IMR-90 (cell line): Measurements from ENCODE around the gene ST6GALNAC3. TPM values are rescaled to one million over a fixed set of nuclear protein-coding genes. Genes with fewer than 3 reads are reported as not detected.

Source experiments
- ATAC-seq: fragments of 200-7000 bp; cut with Tn5 transposase; 2 replicates; pipeline ENCODE4 v1.9.1; 2020; ENCODE audit warnings: low read depth, mild to moderate bottlenecking, moderate library complexity
- BruUV-seq: library from RNA; stranded (reverse); fragments of 400-500 nt; replicated peaks from 2 replicates; lab custom pipeline; 2021; lab: Mats Ljungman, UMichigan
- CTCF ChIA-PET: fragments of 300-600 bp; formaldehyde crosslinking; extraction: SDS; loops from one replicate; lab custom pipeline; 2021; ENCODE audit warnings: antibody characterized with exemption; lab: Yijun Ruan, JAX
- POLR2A ChIA-PET: fragments of 300-600 bp; sonication (Branson Sonifier 250); formaldehyde crosslinking; loops from one replicate; lab custom pipeline; 2022; ENCODE audit warnings: antibody characterized with exemption; ENCODE audit not compliant: unreplicated experiment; lab: Charles Lee
- DNase-seq: peaks from one replicate; pipeline ENCODE4 v3.0.0; 2013
- H2AFZ ChIP-seq: replicated peaks from 2 replicates; pipeline ENCODE3; 2013; ENCODE audit warnings: low read length, mild to moderate bottlenecking; ENCODE audit not compliant: poor library complexity
- H2AK5ac ChIP-seq: 2 replicates; pipeline ENCODE4 v1.6.1; 2013; ENCODE audit warnings: low read depth, low read length, inconsistent platforms
- H2AK9ac ChIP-seq: replicated peaks from 2 replicates; pipeline ENCODE3; 2013; ENCODE audit warnings: mild to moderate bottlenecking, low read depth, low read length, moderate library complexity; ENCODE audit not compliant: poor library complexity
- H2BK120ac ChIP-seq: 2 replicates; pipeline ENCODE4 v1.6.1; 2013; ENCODE audit warnings: low read depth, low read length, inconsistent platforms
- H2BK15ac ChIP-seq: 3 replicates; pipeline ENCODE4 v1.6.1; 2013; ENCODE audit warnings: low read depth, low read length, inconsistent platforms
- H2BK20ac ChIP-seq: 2 replicates; pipeline ENCODE4 v1.6.1; 2013; ENCODE audit warnings: low read depth, mild to moderate bottlenecking, inconsistent platforms, low read length, moderate library complexity
- H2BK5ac ChIP-seq: 2 replicates; pipeline ENCODE4 v1.6.1; 2013; ENCODE audit warnings: mild to moderate bottlenecking, low read depth, low read length, inconsistent platforms; ENCODE audit not compliant: poor library complexity, severe bottlenecking
- H3K14ac ChIP-seq: replicated peaks from 2 replicates; pipeline ENCODE4 v1.6.1; 2013; ENCODE audit warnings: low read depth, low read length, inconsistent platforms
- H3K18ac ChIP-seq: 2 replicates; pipeline ENCODE4 v1.6.1; 2013; ENCODE audit warnings: low read depth, low read length, control low read depth
- H3K23ac ChIP-seq: 2 replicates; pipeline ENCODE4 v1.6.1; 2013; ENCODE audit warnings: low read depth, low read length, inconsistent platforms
- H3K27ac ChIP-seq: 2 replicates; pipeline ENCODE4 v1.5.1; 2013; ENCODE audit warnings: mild to moderate bottlenecking, control low read depth, low read length; ENCODE audit not compliant: insufficient read depth
- H3K27me3 ChIP-seq: 2 replicates; pipeline ENCODE4 v1.6.1; 2013; ENCODE audit warnings: low read length; ENCODE audit not compliant: control insufficient read depth, insufficient read depth
- H3K36me3 ChIP-seq: 2 replicates; pipeline ENCODE4 v1.6.1; 2013; ENCODE audit warnings: low read length, mixed read lengths; ENCODE audit not compliant: control insufficient read depth, insufficient read depth
- H3K4ac ChIP-seq: 2 replicates; pipeline ENCODE4 v1.6.1; 2013; ENCODE audit warnings: low read depth, low read length, inconsistent platforms
- H3K4me1 ChIP-seq: 2 replicates; pipeline ENCODE4 v1.6.1; 2013; ENCODE audit warnings: low read length, mixed read lengths; ENCODE audit not compliant: control insufficient read depth, insufficient read depth
- H3K4me2 ChIP-seq: 2 replicates; pipeline ENCODE4 v1.6.1; 2013; ENCODE audit warnings: low read depth, mild to moderate bottlenecking, control low read depth, low read length, moderate library complexity
- H3K4me3 ChIP-seq: 2 replicates; pipeline ENCODE4 v1.5.1; 2013; ENCODE audit warnings: low read depth, mild to moderate bottlenecking, control low read depth, low read length, moderate library complexity; ENCODE audit not compliant: insufficient read depth
- H3K56ac ChIP-seq: 2 replicates; pipeline ENCODE4 v1.6.1; 2013; ENCODE audit warnings: low read length, inconsistent platforms; ENCODE audit not compliant: insufficient read depth; ENCODE audit errors: extremely low read depth
- H3K79me1 ChIP-seq, 2 experiments: 2 replicates each; pipeline ENCODE4 v1.6.1; 2013; ENCODE audit warnings: low read length in 2 of 2, inconsistent platforms in 1 of 2, low read depth in 1 of 2
- H3K9ac ChIP-seq: 2 replicates; pipeline ENCODE4 v1.6.1; 2013; ENCODE audit warnings: low read depth, low read length, control low read depth
- H3K9me1 ChIP-seq: 2 replicates; pipeline ENCODE4 v1.6.1; 2013; ENCODE audit warnings: low read length, inconsistent platforms; ENCODE audit not compliant: insufficient read depth
- H3K9me3 ChIP-seq: 2 replicates; pipeline ENCODE4 v1.6.1; 2013; ENCODE audit warnings: low read length; ENCODE audit not compliant: control insufficient read depth, insufficient read depth
- H4K20me1 ChIP-seq: 2 replicates; pipeline ENCODE4 v1.6.1; 2013; ENCODE audit warnings: low read length, inconsistent platforms; ENCODE audit not compliant: insufficient read depth
- H4K5ac ChIP-seq: 2 replicates; pipeline ENCODE4 v1.6.1; 2013; ENCODE audit warnings: mild to moderate bottlenecking, low read depth, low read length, control low read depth
- H4K8ac ChIP-seq, 2 experiments: 2 replicates each; pipeline ENCODE4 v1.6.1; 2013; ENCODE audit warnings: low read depth in 2 of 2, low read length in 2 of 2, control low read depth in 1 of 2, inconsistent platforms in 1 of 2
- H4K91ac ChIP-seq: 2 replicates; pipeline ENCODE4 v1.6.1; 2013; ENCODE audit warnings: low read depth, low read length, inconsistent platforms; ENCODE audit not compliant: insufficient read depth
- BHLHE40 ChIP-seq: fragments of 150-350 bp; IDR thresholded peaks from 2 replicates; pipeline ENCODE4 v1.6.1; 2016; ENCODE audit warnings: mild to moderate bottlenecking, low read depth, low read length
- CEBPB ChIP-seq: IDR thresholded peaks from 2 replicates; pipeline ENCODE4 v1.6.1; 2012; ENCODE audit warnings: low read depth, low read length, improper control_type of control experiment
- CHD1 ChIP-seq: IDR thresholded peaks from 2 replicates; pipeline ENCODE4 v1.6.1; 2012; ENCODE audit warnings: low read depth, low read length, improper control_type of control experiment
- FOS ChIP-seq: fragments of 150-350 bp; IDR thresholded peaks from 2 replicates; pipeline ENCODE4 v1.6.1; 2016; ENCODE audit warnings: low read depth, low read length
- MAFK ChIP-seq: IDR thresholded peaks from 2 replicates; pipeline ENCODE4 v1.6.1; 2012; ENCODE audit warnings: low read depth, low read length, improper control_type of control experiment
- MAZ ChIP-seq: IDR thresholded peaks from 2 replicates; pipeline ENCODE4 v1.6.1; 2012; ENCODE audit warnings: low read depth, mild to moderate bottlenecking, low read length, improper control_type of control experiment, moderate library complexity, borderline replicate concordance
- MXI1 ChIP-seq: IDR thresholded peaks from 2 replicates; pipeline ENCODE4 v1.6.1; 2012; ENCODE audit warnings: low read depth, mild to moderate bottlenecking, low read length, moderate library complexity, borderline replicate concordance
- NFE2L2 ChIP-seq: fragments of 150-350 bp; IDR thresholded peaks from 2 replicates; pipeline ENCODE4 v1.6.1; 2016; ENCODE audit warnings: low read depth, mild to moderate bottlenecking, low read length
- RAD21 ChIP-seq: IDR thresholded peaks from 2 replicates; pipeline ENCODE4 v1.6.1; 2012; ENCODE audit warnings: low read length, improper control_type of control experiment
- RCOR1 ChIP-seq: IDR thresholded peaks from 2 replicates; pipeline ENCODE4 v1.6.1; 2012; ENCODE audit warnings: mild to moderate bottlenecking, low read length, improper control_type of control experiment; ENCODE audit not compliant: insufficient replicate concordance
- SMC3 ChIP-seq: fragments of 150-350 bp; IDR thresholded peaks from 2 replicates; pipeline ENCODE4 v1.6.1; 2016; ENCODE audit warnings: low read depth, mild to moderate bottlenecking, antibody characterized with exemption, low read length, moderate library complexity
- WGBS, 2 experiments: methylation state at CpG; one replicate each; pipeline versions ENCODE4 v1.1.5 to v1.1.7; 2013; ENCODE audit warnings: missing lambda C conversion rate in 2 of 2; ENCODE audit not compliant: insufficient read length in 1 of 2; ENCODE audit errors: extremely low coverage in 2 of 2; 5-methylcytosine and 5-hydroxymethylcytosine counted together
- dilution Hi-C: fragments of 300-500 bp; cut with HindIII; formaldehyde crosslinking; loops from one replicate; pipeline ENCODE4 v1.14.3; 2018; ENCODE audit warnings: low sequenced_read_pairs; ENCODE audit not compliant: unreplicated experiment
- in situ Hi-C: fragments of 300-500 bp; cut with MboI; formaldehyde crosslinking; loops from 3 replicates; pipeline ENCODE4 v1.14.3; 2019; ENCODE audit warnings: low sequenced_read_pairs, inconsistent platforms, mixed read lengths
- intact Hi-C: fragments of 100-400 bp; cut with micrococcal nuclease; formaldehyde crosslinking; loops from 2 replicates; pipeline ENCODE4 v1.10.0; 2022
- polyA plus RNA-seq, 3 experiments: library from polyadenylated mRNA; depleted of rRNA; stranded (reverse); fragments of >200 nt; gene quantifications; 2 replicates each; pipeline ENCODE4 v1.2.3, GENCODE V29; 2012; ENCODE audit warnings: low replicate concordance in 1 of 3
- total RNA-seq: library from RNA; depleted of rRNA; stranded (reverse); fragments of >200 nt; gene quantifications from 2 replicates; pipeline ENCODE4 v1.2.3, GENCODE V29; 2012
- TF ChIP-seq, protein P1 (sequence below): conservative IDR thresholded peaks from 2 replicates; pipeline ENCODE4 v1.5.1; 2012; ENCODE audit warnings: mild to moderate bottlenecking, low read depth, low read length, improper control_type of control experiment
- TF ChIP-seq, protein P2 (sequence below): fragments of 150-350 bp; IDR thresholded peaks from 2 replicates; pipeline ENCODE4 v1.6.1; 2016; ENCODE audit warnings: low read depth, mild to moderate bottlenecking, low read length, moderate library complexity, borderline replicate concordance
- TF ChIP-seq, protein P3 (sequence below): fragments of 150-350 bp; IDR thresholded peaks from 2 replicates; pipeline ENCODE4 v1.6.1; 2017; ENCODE audit warnings: mild to moderate bottlenecking, antibody characterized with exemption, low read length, low read depth

Gene ST6GALNAC3
- total and polyA plus RNA-seq, 2 of the 4 experiments (the other 2 are of a cell fraction): 0.65 to 1.3 TPM

DNA sequence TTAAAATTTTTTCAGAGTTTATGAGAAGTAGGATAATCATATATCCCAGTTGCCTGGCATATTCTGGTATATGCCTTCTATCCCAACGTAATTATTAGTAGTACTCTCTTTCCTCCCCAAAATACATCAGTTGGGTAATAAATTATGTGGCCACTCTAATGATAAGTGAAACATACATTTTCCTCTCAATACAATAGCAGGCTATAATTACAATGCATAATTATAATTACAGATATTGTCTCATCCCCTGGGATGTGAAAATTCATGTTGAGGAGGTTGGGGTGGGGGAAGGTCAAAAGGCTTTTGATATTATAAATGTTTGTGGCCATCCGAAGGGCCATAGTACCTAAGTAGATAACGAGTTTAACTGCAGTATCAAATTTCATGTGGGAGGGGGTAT, 277.1 kb downstream of the ST6GALNAC3 start:
- intact Hi-C loops (no loop called here), in situ Hi-C loops (no loop called here), dilution Hi-C loops (no loop called here)
- Histone ChIP-seq H3K27me3 (no peaks in the 10 kb centered on the region), H3K9ac (no peak overlapping the region), H3K56ac (no peak overlapping the region), H4K5ac (no peak overlapping the region), H2BK120ac (no peak overlapping the region), H3K9me1 (no peaks in the 10 kb centered on the region), H3K36me3 (no peaks in the 10 kb centered on the region), H3K4me3 (no peak overlapping the region), H3K23ac (no peak overlapping the region), H2BK20ac (no peak overlapping the region), H2AFZ (no peak overlapping the region), H2BK15ac (no peak overlapping the region), H4K20me1 (no peaks in the 10 kb centered on the region), H4K8ac (no peak overlapping the region), H2AK9ac (no peak overlapping the region), H3K9me3 (no peaks in the 10 kb centered on the region), H3K4me1 (no peaks in the 10 kb centered on the region), H3K27ac (no peak overlapping the region), H3K4ac (no peak overlapping the region), H3K79me1 (no peaks in the 10 kb centered on the region), H3K4me2 (no peak overlapping the region), H4K91ac (no peak overlapping the region), H3K18ac (no peak overlapping the region), H2AK5ac (no peak overlapping the region), H2BK5ac (no peak overlapping the region), H3K14ac (no peak overlapping the region)
- ATAC-seq (no peak), DNase-seq (no peak)
- no CpG with 5 or more reads among the region's 3 CpGs for WGBS, 2 experiments
- POLR2A ChIA-PET: no interaction called here
- CTCF ChIA-PET: no interaction called here
- TF ChIP-seq CHD1 (no peak), MAZ (no peak), BHLHE40 (no peak), MAFK (no peak), NFE2L2 (no peak), FOS (no peak), CEBPB (no peak), SMC3 (no peak), MXI1 (no peak), RAD21 (no peak), RCOR1 (no peak)
- TF ChIP-seq, protein P1, sequence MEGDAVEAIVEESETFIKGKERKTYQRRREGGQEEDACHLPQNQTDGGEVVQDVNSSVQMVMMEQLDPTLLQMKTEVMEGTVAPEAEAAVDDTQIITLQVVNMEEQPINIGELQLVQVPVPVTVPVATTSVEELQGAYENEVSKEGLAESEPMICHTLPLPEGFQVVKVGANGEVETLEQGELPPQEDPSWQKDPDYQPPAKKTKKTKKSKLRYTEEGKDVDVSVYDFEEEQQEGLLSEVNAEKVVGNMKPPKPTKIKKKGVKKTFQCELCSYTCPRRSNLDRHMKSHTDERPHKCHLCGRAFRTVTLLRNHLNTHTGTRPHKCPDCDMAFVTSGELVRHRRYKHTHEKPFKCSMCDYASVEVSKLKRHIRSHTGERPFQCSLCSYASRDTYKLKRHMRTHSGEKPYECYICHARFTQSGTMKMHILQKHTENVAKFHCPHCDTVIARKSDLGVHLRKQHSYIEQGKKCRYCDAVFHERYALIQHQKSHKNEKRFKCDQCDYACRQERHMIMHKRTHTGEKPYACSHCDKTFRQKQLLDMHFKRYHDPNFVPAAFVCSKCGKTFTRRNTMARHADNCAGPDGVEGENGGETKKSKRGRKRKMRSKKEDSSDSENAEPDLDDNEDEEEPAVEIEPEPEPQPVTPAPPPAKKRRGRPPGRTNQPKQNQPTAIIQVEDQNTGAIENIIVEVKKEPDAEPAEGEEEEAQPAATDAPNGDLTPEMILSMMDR: no peak
- TF ChIP-seq, protein P2, sequence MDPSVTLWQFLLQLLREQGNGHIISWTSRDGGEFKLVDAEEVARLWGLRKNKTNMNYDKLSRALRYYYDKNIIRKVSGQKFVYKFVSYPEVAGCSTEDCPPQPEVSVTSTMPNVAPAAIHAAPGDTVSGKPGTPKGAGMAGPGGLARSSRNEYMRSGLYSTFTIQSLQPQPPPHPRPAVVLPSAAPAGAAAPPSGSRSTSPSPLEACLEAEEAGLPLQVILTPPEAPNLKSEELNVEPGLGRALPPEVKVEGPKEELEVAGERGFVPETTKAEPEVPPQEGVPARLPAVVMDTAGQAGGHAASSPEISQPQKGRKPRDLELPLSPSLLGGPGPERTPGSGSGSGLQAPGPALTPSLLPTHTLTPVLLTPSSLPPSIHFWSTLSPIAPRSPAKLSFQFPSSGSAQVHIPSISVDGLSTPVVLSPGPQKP: no peak
- TF ChIP-seq, protein P3, sequence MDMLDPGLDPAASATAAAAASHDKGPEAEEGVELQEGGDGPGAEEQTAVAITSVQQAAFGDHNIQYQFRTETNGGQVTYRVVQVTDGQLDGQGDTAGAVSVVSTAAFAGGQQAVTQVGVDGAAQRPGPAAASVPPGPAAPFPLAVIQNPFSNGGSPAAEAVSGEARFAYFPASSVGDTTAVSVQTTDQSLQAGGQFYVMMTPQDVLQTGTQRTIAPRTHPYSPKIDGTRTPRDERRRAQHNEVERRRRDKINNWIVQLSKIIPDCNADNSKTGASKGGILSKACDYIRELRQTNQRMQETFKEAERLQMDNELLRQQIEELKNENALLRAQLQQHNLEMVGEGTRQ: no peak
- BruUV-seq: no TSS peak
